Stimulated activated naive CD8-positive, alpha-beta T cell treated with anti-CD3 and anti-CD28 coated beads, Interleukin-15, Interleukin-2, amounts not matched to agents 100 ng/mL and 50 ng/mL, for 24 hours (primary cell): Measurements from ENCODE around the gene VMAC.
A peak's percentile ranks its signal among the peaks of the same experiment; 100 is the strongest.

Source experiments
- H3K27ac Mint-ChIP-seq: one replicate; pipeline ENCODE4 v1.8.0; 2021; ENCODE audit warnings: mild to moderate bottlenecking, mixed read lengths
- H3K27me3 Mint-ChIP-seq: one replicate; pipeline ENCODE4 v1.8.0; 2021; ENCODE audit warnings: mixed read lengths
- H3K36me3 Mint-ChIP-seq: one replicate; pipeline ENCODE4 v1.8.0; 2021; ENCODE audit warnings: low read depth, mixed read lengths
- H3K4me1 Mint-ChIP-seq: one replicate; pipeline ENCODE4 v1.8.0; 2021; ENCODE audit warnings: low read depth, mixed read lengths
- H3K4me3 Mint-ChIP-seq: one replicate; pipeline ENCODE4 v1.8.0; 2021; ENCODE audit warnings: mild to moderate bottlenecking, mixed read lengths
- H3K9me3 Mint-ChIP-seq: one replicate; pipeline ENCODE4 v1.8.0; 2021; ENCODE audit warnings: mixed read lengths

Gene VMAC

DNA sequence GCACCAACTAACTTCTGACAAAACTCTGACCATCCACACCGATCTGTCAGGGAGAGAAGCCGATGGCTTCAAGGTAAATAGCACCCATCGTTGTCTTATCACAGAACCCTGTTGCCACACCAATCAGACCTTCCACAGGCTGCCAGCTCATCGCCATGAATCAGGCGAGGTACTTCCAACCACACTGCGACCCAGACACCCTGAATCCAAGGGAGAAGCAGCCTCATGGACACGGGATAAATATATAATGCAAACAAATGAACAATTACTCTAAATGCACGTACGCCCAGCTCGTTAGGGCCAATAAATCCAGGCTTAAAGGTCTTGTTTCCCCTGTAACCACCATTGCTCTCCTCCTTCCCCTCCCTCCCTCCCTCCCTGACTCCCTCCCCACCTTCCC, 52.5 kb downstream of the VMAC start:
- H3K27ac Mint-ChIP-seq = no peak overlapping the region
- peaks cover 16% of the 10 kb centered on the region for H3K36me3 Mint-ChIP-seq
- no peak overlapping the region for H3K4me3 Mint-ChIP-seq
- H3K9me3 Mint-ChIP-seq = no peaks in the 10 kb centered on the region
- H3K27me3 Mint-ChIP-seq = no peaks in the 10 kb centered on the region
- peaks cover 96% of the 10 kb centered on the region for H3K4me1 Mint-ChIP-seq

DNA sequence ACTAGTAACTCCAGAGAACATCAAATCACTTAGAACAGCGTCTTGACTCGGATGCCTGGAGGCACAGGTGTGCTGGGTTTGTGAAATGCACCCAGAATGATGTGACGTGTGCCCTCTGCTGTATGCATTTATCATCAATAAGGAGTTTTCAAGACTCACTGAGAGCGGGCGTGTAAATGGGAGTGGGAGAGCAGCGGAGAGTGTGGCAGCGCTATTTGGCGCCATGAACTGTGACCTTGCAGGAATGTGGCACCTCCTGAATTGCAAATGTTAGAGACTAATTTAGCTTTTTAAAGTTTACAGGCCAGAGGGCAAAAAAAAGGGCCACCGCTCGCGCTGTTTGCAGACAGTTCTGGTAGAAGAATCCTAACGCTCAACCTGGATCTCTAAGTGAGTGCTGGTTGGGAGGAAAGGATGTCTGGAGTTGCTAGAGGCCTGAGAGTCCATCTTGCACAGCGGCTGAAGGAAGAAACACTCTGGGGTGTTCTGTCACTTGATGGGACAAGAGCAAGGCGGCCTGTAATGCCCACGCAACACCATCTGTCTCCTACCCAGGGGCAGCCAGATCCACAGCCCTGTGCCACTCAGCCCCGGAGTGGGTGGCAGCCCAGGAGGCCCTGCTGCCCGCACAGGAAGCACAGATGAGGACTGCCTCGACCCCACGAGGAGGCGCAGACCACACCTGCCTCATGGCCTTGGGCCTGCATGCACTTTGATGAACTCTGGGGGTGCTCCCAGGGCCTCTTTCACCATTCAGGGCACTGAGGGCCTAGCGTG, 53.6 kb downstream of the VMAC start:
- Mint-ChIP-seq H3K36me3 (peaks cover 8% of the 10 kb centered on the region), H3K4me3 (no peak overlapping the region)

DNA sequence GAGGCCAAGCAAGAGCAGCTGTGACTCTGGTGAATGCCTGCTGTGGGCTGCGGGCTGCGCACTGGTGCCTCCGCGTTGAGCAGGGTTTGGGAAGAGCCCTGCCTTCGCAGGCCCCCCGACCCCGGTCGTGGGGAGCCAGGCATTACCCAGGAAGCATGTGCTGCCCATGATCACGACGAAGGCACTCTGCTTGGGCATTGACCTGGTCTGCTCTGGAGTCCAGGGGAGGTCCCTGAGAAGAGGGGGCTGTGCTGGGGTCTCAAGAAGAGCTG, 54.1 kb downstream of the VMAC start:
- H3K4me1 Mint-ChIP-seq = peaks cover 95% of the 10 kb centered on the region
- no peak overlapping the region for H3K4me3 Mint-ChIP-seq
- H3K9me3 Mint-ChIP-seq = no peaks in the 10 kb centered on the region
- H3K27ac Mint-ChIP-seq = peak overlapping the region; percentile 42
- no peaks in the 10 kb centered on the region for H3K27me3 Mint-ChIP-seq
- H3K36me3 Mint-ChIP-seq = peaks cover 11% of the 10 kb centered on the region

More for the DNA sequence above, 53.6 kb downstream of the VMAC start:
- Mint-ChIP-seq H3K9me3 (no peaks in the 10 kb centered on the region), H3K4me1 (peaks cover 96% of the 10 kb centered on the region), H3K27me3 (no peaks in the 10 kb centered on the region), H3K27ac (peak overlapping the region; percentile 23)

- H3K27ac Mint-ChIP-seq = peak overlapping the region; percentile 42
- H3K36me3 Mint-ChIP-seq = peaks cover 12% of the 10 kb centered on the region
- H3K27me3 Mint-ChIP-seq = no peaks in the 10 kb centered on the region
- H3K9me3 Mint-ChIP-seq = no peaks in the 10 kb centered on the region
- no peak overlapping the region for H3K4me3 Mint-ChIP-seq
- H3K4me1 Mint-ChIP-seq = peaks cover 95% of the 10 kb centered on the region
These were observed 54.8 kb downstream of the VMAC start for GRCh38 chr19:5959260-5960004.
